Measurements from ENCODE around the gene SMIM1. TPM values are rescaled to one million over a fixed set of nuclear protein-coding genes. Genes with fewer than 3 reads are reported as not detected.

The SMIM1 gene
- polyA plus RNA-seq, 1 experiment: 1.0 TPM

DNA sequence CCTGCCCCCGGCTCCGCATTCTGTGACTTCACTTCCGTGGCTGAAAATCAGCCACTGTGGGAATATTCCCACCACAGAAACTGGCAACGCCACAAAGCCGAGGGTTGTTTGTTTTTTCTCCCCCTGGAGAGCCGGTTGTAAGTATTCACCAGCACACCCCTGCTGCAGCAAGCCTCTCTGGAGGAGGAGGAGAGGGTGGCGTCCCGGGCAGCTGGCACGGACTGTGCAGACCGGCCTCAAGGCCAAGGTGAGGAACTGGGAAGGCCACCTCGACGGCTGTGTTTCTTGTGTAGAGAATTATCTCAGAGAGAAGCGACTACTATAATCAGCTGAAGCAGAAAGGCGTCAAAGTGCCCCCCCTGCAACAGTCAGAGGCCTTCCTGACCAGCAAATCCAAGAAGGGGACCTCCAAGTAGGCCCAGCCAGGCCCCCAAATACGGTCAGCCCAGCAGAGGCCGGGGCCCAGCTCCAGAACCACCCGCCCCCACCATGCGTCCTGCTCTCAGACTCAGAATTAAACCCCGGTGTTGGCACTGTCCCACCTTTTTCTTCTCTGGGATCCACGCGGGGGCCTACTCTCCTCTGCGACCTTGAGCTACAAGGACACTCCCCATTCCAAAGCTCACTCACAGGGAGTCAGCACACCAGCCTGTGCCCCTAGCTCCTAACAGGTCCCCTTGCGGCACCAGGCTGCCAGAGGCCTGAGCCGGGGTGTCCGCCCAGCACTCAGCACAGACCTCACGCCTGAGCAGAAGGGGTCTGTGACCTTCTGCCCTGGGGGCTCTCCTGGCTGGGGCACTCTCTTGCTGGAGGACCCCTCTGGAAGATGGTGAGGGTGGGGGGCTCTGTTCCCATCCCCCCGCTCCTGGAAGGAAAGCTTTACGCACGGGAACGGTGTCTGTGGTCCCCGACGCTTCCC is 1.2 kb upstream of the SMIM1 start:
- no peaks in the 10 kb centered on the region; the same call in 1 of the 2 replicates for H3K36me3 ChIP-seq (ENCODE audit: control insufficient read depth, insufficient read depth, low read length)
- TF ChIP-seq, protein P1, sequence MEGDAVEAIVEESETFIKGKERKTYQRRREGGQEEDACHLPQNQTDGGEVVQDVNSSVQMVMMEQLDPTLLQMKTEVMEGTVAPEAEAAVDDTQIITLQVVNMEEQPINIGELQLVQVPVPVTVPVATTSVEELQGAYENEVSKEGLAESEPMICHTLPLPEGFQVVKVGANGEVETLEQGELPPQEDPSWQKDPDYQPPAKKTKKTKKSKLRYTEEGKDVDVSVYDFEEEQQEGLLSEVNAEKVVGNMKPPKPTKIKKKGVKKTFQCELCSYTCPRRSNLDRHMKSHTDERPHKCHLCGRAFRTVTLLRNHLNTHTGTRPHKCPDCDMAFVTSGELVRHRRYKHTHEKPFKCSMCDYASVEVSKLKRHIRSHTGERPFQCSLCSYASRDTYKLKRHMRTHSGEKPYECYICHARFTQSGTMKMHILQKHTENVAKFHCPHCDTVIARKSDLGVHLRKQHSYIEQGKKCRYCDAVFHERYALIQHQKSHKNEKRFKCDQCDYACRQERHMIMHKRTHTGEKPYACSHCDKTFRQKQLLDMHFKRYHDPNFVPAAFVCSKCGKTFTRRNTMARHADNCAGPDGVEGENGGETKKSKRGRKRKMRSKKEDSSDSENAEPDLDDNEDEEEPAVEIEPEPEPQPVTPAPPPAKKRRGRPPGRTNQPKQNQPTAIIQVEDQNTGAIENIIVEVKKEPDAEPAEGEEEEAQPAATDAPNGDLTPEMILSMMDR (IDR thresholded peaks at IDR 0.05; ENCODE audit: insufficient read depth, low read depth, low read length): no peak
- no peak for DNase-seq (ENCODE audit: low read depth)
- peak overlapping the region; percentile 63 for H3K4me3 ChIP-seq (ENCODE audit: low read depth, low read length)
- ChIA-PET POLR2A (no interaction called here), CTCF (interaction anchor here (0.9 kb wide), 1 partner anchor 10 kb away, joined by 3 read pairs; no protein-coding TSS in a partner anchor)
- H3K27me3 ChIP-seq (ENCODE audit: control insufficient read depth, insufficient read depth, low read length): peaks cover 2% of the 10 kb centered on the region; the same call in 1 of the 2 replicates

DNA sequence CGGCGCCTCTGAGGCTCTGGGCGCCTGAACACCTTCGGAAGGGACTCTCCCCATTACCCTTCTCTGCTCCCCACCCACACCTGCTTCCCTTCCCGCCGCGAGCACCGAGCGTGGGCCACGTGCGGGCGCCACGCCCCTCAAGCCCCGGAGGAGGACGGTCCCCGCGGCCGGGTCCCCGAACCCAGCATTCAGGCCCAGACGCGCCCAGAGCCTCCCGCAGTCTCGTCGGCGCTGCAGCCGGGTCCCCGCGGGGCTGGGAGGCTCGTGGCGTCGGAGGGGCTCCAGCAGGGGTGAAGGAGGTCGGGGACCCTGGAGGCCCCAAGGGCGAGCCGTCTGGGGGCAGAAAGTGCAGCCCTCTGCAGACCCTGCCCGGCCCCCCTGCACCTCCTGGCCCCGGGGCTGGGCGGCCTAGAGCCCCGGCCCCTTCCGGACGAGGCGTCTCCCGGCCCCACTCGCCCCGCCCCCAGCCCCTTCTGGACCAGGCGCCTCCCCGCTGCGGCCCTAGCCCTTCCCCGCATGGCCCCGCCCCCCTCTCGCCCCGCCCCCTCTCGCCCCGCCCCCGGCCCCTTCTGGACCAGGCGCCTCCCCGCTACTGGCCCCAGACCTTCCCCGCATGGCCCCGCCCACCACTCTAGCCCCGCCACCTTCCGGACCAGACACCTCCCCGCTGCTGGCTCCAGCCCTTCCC is 378 bp upstream of the SMIM1 start:
- TF ChIP-seq, protein P1 (IDR thresholded peaks at IDR 0.05; ENCODE audit: insufficient read depth, low read depth, low read length): no peak
- no peak for DNase-seq (ENCODE audit: low read depth)
- peak overlapping the region; percentile 63 for H3K4me3 ChIP-seq (ENCODE audit: low read depth, low read length)
- no peaks in the 10 kb centered on the region for H3K27me3 ChIP-seq (ENCODE audit: control insufficient read depth, insufficient read depth, low read length)
- CTCF ChIA-PET: no interaction called here
- POLR2A ChIA-PET: no interaction called here
- no peaks in the 10 kb centered on the region; the same call in 1 of the 2 replicates for H3K36me3 ChIP-seq (ENCODE audit: control insufficient read depth, insufficient read depth, low read length)

DNA sequence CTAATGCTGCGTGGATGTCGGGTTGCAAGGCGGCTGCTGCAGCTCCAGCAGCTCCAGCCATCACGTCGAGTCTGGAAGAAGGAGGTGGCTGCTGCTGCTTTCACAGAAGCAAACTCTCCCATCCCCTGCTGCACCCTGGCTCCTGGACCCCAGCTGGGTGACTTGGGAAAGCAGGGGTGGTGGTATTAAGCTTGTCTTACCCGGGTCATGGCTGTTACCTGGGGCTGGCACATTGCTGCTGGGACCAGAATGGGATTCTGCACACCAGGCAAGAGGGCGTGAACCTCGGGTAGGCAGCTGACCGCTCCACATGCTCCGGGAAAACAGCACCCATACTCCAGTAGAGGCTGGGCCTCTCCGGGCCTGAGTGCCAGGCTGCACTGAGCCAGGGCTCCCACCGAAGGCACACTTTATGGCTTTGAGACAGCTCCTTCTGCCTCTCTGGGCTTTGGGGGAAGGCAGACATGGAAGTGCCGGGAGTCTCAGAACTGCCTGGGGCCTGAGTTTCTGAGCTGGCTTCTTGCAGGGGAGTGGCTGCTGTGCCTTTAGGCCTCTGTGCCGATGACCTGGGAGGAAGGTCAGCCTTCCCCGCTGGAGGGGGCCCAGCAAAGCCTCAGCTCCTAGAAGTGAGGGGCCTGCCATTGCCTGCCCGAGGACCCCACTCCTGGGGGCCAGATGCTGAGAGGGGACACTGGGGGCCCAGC is 1.2 kb downstream of the SMIM1 start:
- TF ChIP-seq, protein P1 (IDR thresholded peaks at IDR 0.05; ENCODE audit: insufficient read depth, low read depth, low read length): no peak
- H3K27me3 ChIP-seq (ENCODE audit: control insufficient read depth, insufficient read depth, low read length): no peaks in the 10 kb centered on the region
- CTCF ChIA-PET: interaction anchor here (0.7 to 1.4 kb wide), 3 partner anchors 13 to 321 kb away, joined by 3 read pairs; no protein-coding TSS in a partner anchor
- H3K4me3 ChIP-seq (ENCODE audit: low read depth, low read length): no peak overlapping the region
- no peaks in the 10 kb centered on the region; the same call in 1 of the 2 replicates for H3K36me3 ChIP-seq (ENCODE audit: control insufficient read depth, insufficient read depth, low read length)
- POLR2A ChIA-PET: no interaction called here
- DNase-seq (ENCODE audit: low read depth): no peak

DNA sequence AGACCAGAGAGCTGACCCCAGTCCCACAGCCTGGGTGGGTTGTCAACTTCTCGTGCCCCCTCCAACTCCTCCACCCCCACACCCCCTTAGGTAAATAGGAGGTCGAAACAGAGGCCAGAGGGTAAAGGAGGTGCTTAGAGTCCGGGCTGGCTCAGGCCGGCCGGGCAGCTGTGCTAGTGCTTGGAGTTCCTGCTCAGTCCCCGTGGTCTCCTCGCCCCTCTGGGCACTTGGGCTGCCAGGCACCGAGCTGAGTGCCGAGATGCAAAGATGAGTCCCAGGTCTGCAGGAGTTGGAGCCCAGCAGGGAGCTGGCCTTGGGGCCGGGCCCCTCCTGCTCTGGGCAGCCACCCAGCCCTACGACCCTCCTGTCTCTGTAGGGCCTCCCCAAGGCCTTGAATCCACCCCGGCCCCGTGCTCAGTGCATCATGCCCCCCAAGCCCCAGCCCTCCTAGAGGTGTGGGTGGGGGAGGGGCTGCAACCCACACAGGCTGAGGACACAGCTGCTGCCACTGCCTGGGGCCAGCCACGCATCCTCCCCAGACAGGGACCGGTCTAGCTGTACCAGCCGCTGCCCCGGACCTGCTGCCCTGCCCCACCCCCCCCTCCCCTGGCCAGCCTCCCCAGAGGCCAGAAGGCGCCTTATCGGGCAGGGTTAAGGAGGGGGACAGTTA is 1.9 kb downstream of the SMIM1 start:
- TF ChIP-seq, protein P1 (IDR thresholded peaks at IDR 0.05; ENCODE audit: insufficient read depth, low read depth, low read length): no peak
- DNase-seq (ENCODE audit: low read depth): no peak
- ChIA-PET CTCF (interaction anchor here (0.7 to 1.4 kb wide), 3 partner anchors 13 to 321 kb away, joined by 3 read pairs; no protein-coding TSS in a partner anchor), POLR2A (no interaction called here)
- Histone ChIP-seq H3K36me3 (ENCODE audit: control insufficient read depth, insufficient read depth, low read length) (peaks cover 4% of the 10 kb centered on the region), H3K4me3 (ENCODE audit: low read depth, low read length) (no peak overlapping the region), H3K27me3 (ENCODE audit: control insufficient read depth, insufficient read depth, low read length) (no peaks in the 10 kb centered on the region)
